GM21390 (cell line): Measurements from ENCODE around the gene RBP3.

Experiments
- ATAC-seq: cut with Tn5 transposase; IDR thresholded peaks from one replicate; pipeline ENCODE4 v1.9.1; 2021; ENCODE audit not compliant: unreplicated experiment

Gene RBP3

DNA sequence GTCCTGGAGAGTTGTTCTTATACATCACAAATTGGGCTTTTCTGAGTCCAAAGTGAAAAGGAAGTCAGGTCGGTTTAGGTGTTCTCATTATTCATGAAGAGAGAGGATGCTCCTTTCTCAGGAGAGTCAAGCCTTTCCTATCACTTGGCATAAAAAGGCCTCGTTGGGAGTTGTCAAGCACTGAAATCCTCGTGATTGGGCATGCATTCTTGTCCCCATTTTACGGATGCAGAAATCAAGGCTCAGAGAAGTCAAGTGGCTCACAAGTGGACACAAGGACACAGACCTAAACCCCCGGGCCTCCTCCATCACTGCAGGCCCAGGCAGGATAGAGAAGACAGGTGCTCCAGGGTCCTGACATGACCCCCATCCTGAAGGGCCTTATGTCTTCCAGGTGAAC lies 8.5 kb downstream of the RBP3 start:
- ATAC-seq, result no peak

GRCh38 chr10:47357131-47357582 lies 9.0 kb downstream of the RBP3 start:
- ATAC-seq, result no peak

DNA sequence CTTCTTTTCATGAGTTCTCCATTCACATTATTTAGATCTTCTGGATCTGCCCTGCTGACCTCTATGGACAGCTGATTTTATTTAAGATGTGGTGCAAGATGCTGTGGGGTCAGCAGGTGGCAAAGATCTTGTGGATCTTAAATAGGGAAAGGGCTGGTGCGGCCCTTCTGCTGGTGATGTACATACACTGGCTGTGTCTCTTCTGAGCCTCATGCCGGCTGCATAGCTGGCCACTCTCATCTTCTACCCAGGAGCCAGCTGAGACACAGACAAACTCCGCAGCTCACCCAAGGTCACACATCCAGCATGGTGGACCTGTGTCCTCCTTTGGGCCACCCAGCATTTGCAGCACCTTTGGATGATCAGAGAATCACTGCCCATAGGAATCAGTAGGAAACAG lies 9.7 kb downstream of the RBP3 start:
- ATAC-seq, result no peak

DNA sequence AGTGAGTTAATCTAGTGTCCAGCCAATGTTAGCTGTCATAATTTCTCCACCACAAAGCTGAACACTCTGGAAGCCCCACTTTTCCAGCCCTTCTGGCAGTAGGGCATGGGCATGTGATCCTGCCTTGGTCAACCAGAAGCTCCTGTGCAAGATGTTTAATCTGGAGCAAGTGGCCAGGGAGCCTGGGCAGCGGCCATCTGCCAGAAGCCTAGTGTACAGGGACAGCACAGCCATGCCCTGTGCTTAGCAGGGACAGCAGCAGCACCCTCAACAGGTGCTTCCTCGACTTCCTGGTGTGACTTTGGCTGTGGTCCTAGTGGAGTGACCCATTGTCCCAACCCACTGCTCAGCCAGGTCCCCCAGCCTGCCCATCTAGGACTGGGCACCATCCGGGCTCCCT lies 10.3 kb downstream of the RBP3 start:
- no peak for ATAC-seq

DNA sequence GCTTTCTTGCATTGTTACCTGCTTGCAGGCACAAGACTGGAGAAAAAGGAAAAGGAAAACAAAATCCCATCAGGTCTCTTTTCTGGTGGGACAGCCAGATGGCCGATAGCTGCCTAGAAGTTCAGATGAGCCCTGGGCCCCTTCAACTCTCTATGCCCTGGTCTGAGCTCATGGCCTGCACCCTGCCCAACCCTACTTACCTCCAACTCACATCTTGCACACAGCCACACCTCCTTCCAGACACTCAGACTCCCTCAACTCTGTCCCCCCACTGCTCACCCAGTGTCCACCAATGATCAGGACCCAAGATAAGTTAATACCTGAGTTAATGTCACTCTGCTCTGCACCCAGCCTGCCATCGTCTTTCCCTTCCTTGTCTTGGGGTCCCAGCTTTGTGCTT lies 10.9 kb downstream of the RBP3 start:
- no peak for ATAC-seq

GRCh38 chr10:47359626-47360418 lies 11.7 kb downstream of the RBP3 start:
- ATAC-seq, result no peak

DNA sequence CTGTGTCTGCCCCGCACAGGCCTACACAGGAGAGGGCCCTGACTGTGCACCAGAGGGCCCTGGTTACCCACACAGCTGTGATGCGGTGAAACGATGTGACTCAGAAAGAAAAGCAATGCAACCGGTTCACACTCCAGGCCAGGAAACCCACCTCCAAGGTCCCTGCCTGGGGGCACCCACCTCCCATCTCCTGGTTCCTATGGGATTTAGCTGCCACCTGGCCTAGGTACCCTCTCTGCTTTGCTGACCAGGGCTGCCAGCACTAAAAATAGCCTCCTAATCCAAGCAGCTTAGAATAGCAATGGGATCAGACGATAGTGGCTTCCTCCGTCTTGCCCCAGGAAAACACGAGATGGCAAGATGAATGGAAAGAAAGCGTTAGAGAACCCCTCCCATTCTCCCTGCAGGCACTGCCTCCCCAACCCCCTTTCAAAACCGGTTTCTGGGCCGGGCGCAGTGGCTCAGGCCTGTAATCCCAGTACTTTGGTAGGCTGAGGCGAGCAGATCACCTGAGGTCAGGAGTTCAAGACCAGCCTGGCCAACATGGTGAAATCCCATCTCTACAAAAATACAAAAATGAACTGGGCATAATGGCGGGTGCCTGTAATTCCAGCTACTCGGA lies 12.4 kb downstream of the RBP3 start:
- no peak for ATAC-seq

- no peak for ATAC-seq
Measured at GRCh38 chr10:47361293-47361692, 13.1 kb downstream of the RBP3 start.

- ATAC-seq, result no peak
Measured at GRCh38 chr10:47362199-47362598, 14.0 kb downstream of the RBP3 start.

DNA sequence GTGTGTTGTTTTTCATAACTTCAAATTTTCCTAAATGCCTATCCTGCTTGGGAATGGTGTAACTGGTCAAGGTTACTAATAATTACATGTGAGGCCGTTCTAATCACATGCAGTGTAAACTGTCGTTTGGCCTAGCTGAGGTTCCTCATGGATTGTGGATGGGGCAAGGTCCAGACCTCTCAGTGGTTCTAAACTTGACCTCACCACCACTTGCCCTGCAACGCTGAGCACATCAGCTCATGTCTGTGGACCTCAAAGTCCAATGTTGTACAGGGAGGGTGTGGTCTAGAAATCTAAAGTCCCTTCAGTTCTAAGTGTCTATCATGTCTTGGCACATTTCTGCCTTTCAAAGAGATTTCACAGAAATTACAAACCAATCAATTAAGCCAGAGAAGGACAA lies 15.6 kb downstream of the RBP3 start:
- ATAC-seq, result no peak

GRCh38 chr10:47364366-47364765 lies 16.2 kb downstream of the RBP3 start:
- no peak for ATAC-seq

GRCh38 chr10:47364911-47365310 lies 16.7 kb downstream of the RBP3 start:
- no peak for ATAC-seq

GRCh38 chr10:47365431-47366180 lies 17.4 kb downstream of the RBP3 start:
- no peak for ATAC-seq

DNA sequence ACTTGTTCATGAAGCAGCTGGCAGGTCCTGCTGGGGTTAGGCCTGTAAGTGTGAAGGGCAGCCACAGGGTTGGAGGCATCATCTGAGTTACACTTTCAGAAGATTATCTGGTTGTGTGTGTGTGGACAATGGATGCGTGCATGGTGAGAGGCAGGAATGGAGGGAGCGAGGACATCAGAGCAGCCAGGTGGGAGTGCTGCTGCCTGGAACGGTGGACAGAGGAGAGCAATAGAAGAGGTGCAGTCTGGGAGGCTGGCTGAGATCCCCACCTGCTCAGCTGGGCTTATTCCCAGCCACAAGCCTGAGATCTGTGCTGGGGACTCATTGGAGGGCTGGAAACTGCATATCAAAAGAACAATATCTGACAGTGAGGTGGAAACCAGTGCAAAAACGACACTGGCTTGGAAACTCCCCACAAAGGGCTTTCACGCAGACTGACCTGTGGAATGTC lies 18.0 kb downstream of the RBP3 start:
- ATAC-seq, result no peak

- ATAC-seq, result no peak
Measured at GRCh38 chr10:47366731-47367460, 18.7 kb downstream of the RBP3 start.

DNA sequence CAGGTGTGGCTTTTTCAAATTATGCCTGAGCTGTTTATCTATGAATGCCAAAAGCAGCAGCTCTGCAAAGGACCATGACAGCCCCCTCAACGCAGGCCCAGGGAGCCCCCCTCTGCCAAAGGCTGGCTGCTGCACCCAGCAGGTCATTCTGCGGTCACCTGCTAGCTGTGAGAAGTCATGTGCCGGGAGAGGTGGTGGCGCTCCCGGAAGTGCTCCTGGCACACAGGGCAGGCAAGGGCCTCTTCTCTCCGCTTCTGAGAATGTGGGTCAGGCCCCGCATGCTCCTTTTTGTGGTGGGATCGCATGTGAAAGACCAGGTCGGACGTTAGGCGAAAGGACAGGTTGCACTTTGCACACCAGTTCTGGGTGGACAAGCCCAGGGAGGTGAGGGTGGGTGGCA lies 19.5 kb downstream of the RBP3 start:
- ATAC-seq, result no peak

DNA sequence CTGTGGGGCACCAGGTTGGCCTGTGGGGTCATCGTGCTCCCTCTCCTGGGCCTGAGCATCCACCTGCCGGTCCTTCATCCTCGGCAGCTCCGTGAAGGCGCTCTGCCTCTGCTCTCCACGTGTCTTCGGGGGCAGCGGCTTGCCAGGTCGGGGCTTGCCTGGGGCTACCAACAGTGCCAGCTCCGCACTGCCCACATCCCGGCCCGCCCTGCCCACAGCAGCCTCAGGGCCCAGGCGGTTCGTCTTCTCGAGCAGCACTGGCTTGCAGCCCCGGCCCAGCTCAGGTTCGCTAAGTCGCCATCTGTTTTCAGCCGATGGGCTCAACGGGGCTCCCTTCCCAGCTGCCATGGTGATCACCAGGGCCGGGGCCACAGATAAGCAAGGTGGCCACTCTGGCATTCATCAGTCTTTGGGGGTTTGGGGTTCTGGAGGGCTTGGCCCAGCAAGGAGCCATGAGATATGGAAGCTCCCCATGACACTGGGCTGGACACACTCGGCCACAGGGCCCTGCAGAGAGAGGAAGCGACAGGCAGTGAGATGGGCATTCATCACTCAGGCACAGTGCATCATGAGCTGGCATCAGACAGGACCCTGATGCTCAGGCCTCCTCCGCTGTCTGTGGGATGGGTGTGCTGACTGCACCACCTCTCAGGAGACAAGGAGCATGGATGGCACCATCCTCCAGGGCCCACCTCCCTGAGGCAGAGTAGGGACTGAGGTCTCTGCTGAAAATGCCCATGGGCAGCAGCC lies 20.4 kb downstream of the RBP3 start:
- ATAC-seq, result no peak

- ATAC-seq, result no peak
Measured at GRCh38 chr10:47369251-47369894, 21.2 kb downstream of the RBP3 start.

- ATAC-seq, result no peak
Measured at GRCh38 chr10:47370015-47370767, 22.0 kb downstream of the RBP3 start.
